HG03025 (cell line): ENCODE data around the gene MS4A3.
"Not testable (repeated sequence)": the region's sequence is repeated elsewhere in the genome, so short reads cannot be mapped to it uniquely, and the experiment has no call there.

Source experiments
- ATAC-seq: cut with Tn5 transposase; IDR thresholded peaks from one replicate; pipeline ENCODE4 v1.9.1; 2021; ENCODE audit warnings: mild to moderate bottlenecking, moderate library complexity; ENCODE audit not compliant: unreplicated experiment, low FRiP score

Gene MS4A3

GRCh38 chr11:60087239-60087638 is 30.8 kb downstream of the MS4A3 start:
- no peak for ATAC-seq

GRCh38 chr11:60088364-60088763 is 31.9 kb downstream of the MS4A3 start, which contains the start of gene MS4A2:
Gene MS4A2, plus strand, starts transcription at chr11:60088664. Its CDS starts 102 bp downstream, at chr11:60088766.
- ATAC-seq: no peak

- no peak for ATAC-seq
These were observed 39.1 kb downstream of the MS4A3 start for GRCh38 chr11:60095477-60096120.

GRCh38 chr11:60097189-60097588 is 40.7 kb downstream of the MS4A3 start:
- ATAC-seq: no peak

- no peak for ATAC-seq
These were observed 42.0 kb downstream of the MS4A3 start for GRCh38 chr11:60098508-60098907.

- no peak for ATAC-seq
These were observed 44.1 kb downstream of the MS4A3 start for GRCh38 chr11:60100516-60100915.

GRCh38 chr11:60101368-60101767 is 44.9 kb downstream of the MS4A3 start:
- ATAC-seq: not testable (repeated sequence)

GRCh38 chr11:60104471-60105115 is 48.1 kb downstream of the MS4A3 start:
- ATAC-seq: not testable (repeated sequence)

- not testable (repeated sequence) for ATAC-seq
These were observed 52.2 kb downstream of the MS4A3 start for GRCh38 chr11:60108631-60109030.

- no peak for ATAC-seq
These were observed 55.3 kb downstream of the MS4A3 start for GRCh38 chr11:60111793-60112192.

GRCh38 chr11:60116996-60117790 is 60.7 kb downstream of the MS4A3 start:
- no peak for ATAC-seq

GRCh38 chr11:60118338-60118737 is 61.9 kb downstream of the MS4A3 start:
- no peak for ATAC-seq

GRCh38 chr11:60119710-60120109 is 63.2 kb downstream of the MS4A3 start:
- ATAC-seq: no peak
